HL-60 (cell line): Measurements from ENCODE around the gene FRMPD4.

Experiments used
- DNase-seq, 2 experiments: peaks; one replicate each; pipeline ENCODE4 v3.0.0-alpha.2; 2010 to 2020; ENCODE audit warnings: low read depth in 1 of 2, low spot score in 1 of 2
- H3K27ac ChIP-seq: fragments of 250-450 bp; sonication (Bioruptor Pico); replicated peaks from 2 replicates; pipeline ENCODE4 v1.5.1; 2020; ENCODE audit warnings: mild to moderate bottlenecking, moderate library complexity
- H3K27me3 ChIP-seq: fragments of 250-450 bp; sonication (Bioruptor Pico); 2 replicates; pipeline ENCODE4 v1.5.1; 2021; ENCODE audit warnings: mild to moderate bottlenecking, moderate library complexity; ENCODE audit not compliant: insufficient read depth, poor library complexity, severe bottlenecking
- H3K4me3 ChIP-seq: replicated peaks from 2 replicates; pipeline ENCODE4 v1.5.1; 2011; ENCODE audit warnings: mild to moderate bottlenecking, control low read depth, low read length; ENCODE audit not compliant: insufficient read depth
- GABPA ChIP-seq: IDR thresholded peaks from 2 replicates; pipeline ENCODE4 v1.6.1; 2012; ENCODE audit warnings: low read depth
- POLR2AphosphoS5 ChIP-seq: IDR thresholded peaks from 2 replicates; pipeline ENCODE4 v1.6.1; 2012; ENCODE audit warnings: low read depth
- SPI1 ChIP-seq: IDR thresholded peaks from 2 replicates; pipeline ENCODE4 v1.6.1; 2012; ENCODE audit warnings: low read depth, mild to moderate bottlenecking, borderline replicate concordance
- TF ChIP-seq, protein P1 (sequence below): IDR thresholded peaks from one replicate; pipeline ENCODE4 v1.5.1; 2011; ENCODE audit warnings: low read length, control low read depth, inconsistent platforms; ENCODE audit not compliant: insufficient read depth
- TF ChIP-seq, protein P2 (sequence below): IDR thresholded peaks from 2 replicates; pipeline ENCODE4 v1.6.1; 2012; ENCODE audit warnings: low read depth; ENCODE audit not compliant: insufficient replicate concordance

FRMPD4 gene

DNA sequence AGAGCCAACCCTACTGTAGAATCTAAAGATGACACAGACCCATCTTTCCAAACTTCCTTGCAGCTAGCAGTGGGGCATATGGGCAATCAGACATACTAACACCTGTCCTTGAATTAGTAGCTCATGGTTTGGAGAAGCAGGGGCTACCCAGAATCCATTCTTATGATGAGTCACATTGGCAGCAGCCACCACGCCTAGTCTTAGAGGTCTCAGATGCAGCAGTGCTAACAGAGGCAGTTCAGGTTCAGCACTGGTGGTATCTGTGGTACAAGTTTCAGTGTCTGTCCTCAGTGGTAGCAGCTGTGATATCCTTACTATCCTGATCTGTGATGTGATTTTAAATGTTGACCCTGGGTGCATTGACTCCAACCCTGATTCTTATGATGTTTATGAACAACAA, 68.1 kb downstream of the FRMPD4 start:
- H3K27me3 ChIP-seq, result no peaks in the 10 kb centered on the region
- no peak for DNase-seq
- H3K4me3 ChIP-seq, result no peak overlapping the region
- TF ChIP-seq GABPA (no peak), SPI1 (no peak), POLR2AphosphoS5 (no peak)
- TF ChIP-seq, protein P1, sequence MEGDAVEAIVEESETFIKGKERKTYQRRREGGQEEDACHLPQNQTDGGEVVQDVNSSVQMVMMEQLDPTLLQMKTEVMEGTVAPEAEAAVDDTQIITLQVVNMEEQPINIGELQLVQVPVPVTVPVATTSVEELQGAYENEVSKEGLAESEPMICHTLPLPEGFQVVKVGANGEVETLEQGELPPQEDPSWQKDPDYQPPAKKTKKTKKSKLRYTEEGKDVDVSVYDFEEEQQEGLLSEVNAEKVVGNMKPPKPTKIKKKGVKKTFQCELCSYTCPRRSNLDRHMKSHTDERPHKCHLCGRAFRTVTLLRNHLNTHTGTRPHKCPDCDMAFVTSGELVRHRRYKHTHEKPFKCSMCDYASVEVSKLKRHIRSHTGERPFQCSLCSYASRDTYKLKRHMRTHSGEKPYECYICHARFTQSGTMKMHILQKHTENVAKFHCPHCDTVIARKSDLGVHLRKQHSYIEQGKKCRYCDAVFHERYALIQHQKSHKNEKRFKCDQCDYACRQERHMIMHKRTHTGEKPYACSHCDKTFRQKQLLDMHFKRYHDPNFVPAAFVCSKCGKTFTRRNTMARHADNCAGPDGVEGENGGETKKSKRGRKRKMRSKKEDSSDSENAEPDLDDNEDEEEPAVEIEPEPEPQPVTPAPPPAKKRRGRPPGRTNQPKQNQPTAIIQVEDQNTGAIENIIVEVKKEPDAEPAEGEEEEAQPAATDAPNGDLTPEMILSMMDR, result no peak
- TF ChIP-seq, protein P2, sequence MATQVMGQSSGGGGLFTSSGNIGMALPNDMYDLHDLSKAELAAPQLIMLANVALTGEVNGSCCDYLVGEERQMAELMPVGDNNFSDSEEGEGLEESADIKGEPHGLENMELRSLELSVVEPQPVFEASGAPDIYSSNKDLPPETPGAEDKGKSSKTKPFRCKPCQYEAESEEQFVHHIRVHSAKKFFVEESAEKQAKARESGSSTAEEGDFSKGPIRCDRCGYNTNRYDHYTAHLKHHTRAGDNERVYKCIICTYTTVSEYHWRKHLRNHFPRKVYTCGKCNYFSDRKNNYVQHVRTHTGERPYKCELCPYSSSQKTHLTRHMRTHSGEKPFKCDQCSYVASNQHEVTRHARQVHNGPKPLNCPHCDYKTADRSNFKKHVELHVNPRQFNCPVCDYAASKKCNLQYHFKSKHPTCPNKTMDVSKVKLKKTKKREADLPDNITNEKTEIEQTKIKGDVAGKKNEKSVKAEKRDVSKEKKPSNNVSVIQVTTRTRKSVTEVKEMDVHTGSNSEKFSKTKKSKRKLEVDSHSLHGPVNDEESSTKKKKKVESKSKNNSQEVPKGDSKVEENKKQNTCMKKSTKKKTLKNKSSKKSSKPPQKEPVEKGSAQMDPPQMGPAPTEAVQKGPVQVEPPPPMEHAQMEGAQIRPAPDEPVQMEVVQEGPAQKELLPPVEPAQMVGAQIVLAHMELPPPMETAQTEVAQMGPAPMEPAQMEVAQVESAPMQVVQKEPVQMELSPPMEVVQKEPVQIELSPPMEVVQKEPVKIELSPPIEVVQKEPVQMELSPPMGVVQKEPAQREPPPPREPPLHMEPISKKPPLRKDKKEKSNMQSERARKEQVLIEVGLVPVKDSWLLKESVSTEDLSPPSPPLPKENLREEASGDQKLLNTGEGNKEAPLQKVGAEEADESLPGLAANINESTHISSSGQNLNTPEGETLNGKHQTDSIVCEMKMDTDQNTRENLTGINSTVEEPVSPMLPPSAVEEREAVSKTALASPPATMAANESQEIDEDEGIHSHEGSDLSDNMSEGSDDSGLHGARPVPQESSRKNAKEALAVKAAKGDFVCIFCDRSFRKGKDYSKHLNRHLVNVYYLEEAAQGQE, result no peak
- H3K27ac ChIP-seq, result no peak overlapping the region

DNA sequence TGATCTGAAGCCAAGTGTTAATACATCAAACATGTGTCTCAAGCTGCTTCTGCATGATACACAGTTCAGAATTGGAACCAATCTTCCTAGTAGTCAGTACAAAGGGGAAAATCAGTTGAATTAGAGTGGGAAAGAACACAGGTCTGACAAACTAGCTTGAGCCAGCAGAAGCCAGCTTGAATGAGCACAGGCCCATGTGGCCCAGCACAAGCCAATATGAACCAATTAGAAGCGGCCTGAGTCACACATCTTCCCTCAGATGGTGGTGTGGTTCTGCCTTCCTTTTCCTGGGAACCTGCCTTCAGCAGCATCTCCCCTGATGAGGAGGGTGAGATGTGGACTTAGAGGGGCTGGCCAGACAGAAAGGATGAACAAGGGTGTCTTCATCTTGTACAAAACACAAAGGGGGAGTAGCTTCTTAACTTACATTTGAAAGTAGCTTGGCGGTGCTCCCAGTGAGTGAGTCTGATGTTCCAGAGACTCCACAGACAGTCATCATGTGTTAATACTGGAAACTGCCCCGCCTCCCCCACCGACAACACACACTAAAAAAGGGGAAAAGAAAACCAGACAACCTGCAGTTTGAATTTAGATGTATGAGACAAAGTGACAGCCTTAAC, 72.0 kb downstream of the FRMPD4 start:
- Histone ChIP-seq H3K4me3 (no peak overlapping the region), H3K27me3 (no peaks in the 10 kb centered on the region), H3K27ac (no peak overlapping the region)
- DNase-seq, result no peak
- TF ChIP-seq GABPA, result no peak
- TF ChIP-seq POLR2AphosphoS5, result no peak
- TF ChIP-seq, protein P2, result no peak
- no peak for TF ChIP-seq SPI1
- TF ChIP-seq, protein P1, result no peak

DNA sequence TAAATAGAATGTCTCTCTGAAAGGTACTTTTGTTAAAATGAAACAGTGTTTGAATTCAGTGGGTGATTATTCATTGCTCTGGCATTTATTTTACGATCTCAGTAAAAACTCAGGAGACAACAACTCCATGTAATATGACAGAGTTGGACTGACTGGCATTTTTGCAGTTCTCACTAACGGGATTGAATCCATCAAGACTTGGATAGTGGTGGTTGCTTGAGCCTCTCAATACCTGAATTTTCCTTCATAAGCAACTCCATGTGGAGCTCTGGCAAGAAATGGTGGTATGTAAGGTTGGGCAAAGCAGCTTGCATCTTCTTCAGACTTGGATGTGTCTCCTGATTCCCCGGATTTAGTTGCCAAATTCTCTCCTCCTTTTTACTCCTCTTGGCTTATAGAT, 72.7 kb downstream of the FRMPD4 start:
- Histone ChIP-seq H3K27ac (no peak overlapping the region), H3K4me3 (no peak overlapping the region), H3K27me3 (no peaks in the 10 kb centered on the region)
- no peak for DNase-seq
- TF ChIP-seq POLR2AphosphoS5, result no peak
- TF ChIP-seq, protein P2, result no peak
- TF ChIP-seq, protein P1, result no peak
- TF ChIP-seq GABPA, result no peak
- no peak for TF ChIP-seq SPI1
